ENCODE results near the gene METTL6. TPM values are rescaled to one million over a fixed set of nuclear protein-coding genes. Genes with fewer than 3 reads are reported as not detected.
"Not testable (repeated sequence)": the region's sequence is repeated elsewhere in the genome, so short reads cannot be mapped to it uniquely, and the experiment has no call there.

METTL6 gene
- polyA plus RNA-seq, 4 donors, result 6.8 to 17.3 (median 8.1) TPM

DNA sequence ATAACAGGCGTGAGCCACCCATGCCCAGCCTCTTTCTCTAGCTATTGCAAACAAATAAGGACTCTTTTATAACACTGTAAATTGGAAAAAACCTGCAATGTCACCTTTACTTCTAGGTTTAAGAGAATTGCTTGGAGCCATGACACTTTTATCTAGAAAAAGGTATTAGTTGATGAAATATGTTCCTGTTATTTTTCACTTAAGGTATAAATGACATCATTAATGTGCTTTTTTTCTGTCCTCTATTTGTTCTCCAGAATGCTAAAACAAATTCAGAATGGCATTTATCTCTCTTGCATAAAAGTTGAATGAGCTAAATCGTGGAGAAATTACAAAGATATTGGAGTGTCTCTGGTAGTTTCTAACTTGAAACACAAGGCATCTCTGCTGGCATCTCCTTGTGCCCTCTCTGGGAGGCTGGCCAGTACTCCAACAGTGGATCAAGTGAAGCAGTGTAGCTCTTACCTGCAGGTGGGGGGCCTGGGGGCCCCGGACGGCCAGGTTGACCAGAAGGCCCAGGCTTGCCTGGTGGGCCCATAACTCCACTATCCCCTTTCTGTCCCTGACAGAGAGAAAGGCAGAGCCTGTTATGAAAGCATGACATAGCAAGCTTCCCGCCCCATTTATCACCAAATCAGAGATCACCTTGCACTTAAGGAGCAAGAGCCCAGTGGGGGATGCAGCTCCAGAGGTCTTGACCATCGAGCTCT, 38.7 kb upstream of the METTL6 start:
- no peak for FAIRE-seq
- Histone ChIP-seq H3K9me3 (ENCODE audit: control insufficient read depth in 2 of 2, insufficient read depth in 1 of 2, low read depth in 1 of 2, low read length in 1 of 2) (no peaks in the 10 kb centered on the region), H3K4me3 (ENCODE audit: low read depth in 1 of 3, low read length in 3 of 3) (no peak overlapping the region), H3K27ac (ENCODE audit: low read depth in 1 of 3, low read length in 2 of 3) (no peak overlapping the region), H3K4me1 (ENCODE audit: control insufficient read depth in 3 of 3, insufficient read depth in 2 of 3, low read depth in 1 of 3, low read length in 2 of 3) (no peaks in the 10 kb centered on the region), H3K36me3 (ENCODE audit: control insufficient read depth in 3 of 3, insufficient read depth in 2 of 3, low read depth in 1 of 3, low read length in 3 of 3) (no peaks in the 10 kb centered on the region), H3K27me3 (ENCODE audit: control insufficient read depth in 3 of 3, insufficient read depth in 3 of 3, low read length in 3 of 3) (no peaks in the 10 kb centered on the region)
- WGBS, 3 donors, result 93 to 94% (median 94%) methylated on average over 6 of the region's 6 CpGs
- DNase-seq, result no peak

DNA sequence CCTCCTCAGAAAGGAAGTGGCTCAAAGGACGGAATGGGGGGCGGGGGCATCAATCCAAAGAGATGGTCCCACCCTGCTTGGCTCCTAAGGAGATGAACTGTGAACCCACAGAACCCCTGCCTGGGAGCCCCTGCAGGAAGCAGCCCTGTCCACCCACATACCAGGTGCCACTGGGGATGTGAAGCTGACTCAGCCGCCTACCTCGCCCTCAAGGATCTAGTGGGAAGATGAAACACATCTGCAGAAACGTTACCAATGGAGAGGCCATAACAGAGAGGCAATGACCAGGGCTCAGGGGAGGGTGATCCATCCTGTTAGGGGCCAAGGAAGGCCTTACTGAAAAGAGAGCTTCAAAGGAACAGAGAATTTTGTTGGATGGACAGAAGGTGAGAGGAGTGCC, 35.1 kb upstream of the METTL6 start:
- no peaks in the 10 kb centered on the region for H3K4me1 ChIP-seq (ENCODE audit: control insufficient read depth in 3 of 3, insufficient read depth in 2 of 3, low read depth in 1 of 3, low read length in 2 of 3)
- 80 to 91% (median 87%) methylated on average over 5 of the region's 5 CpGs for WGBS, 3 donors
- H3K27me3 ChIP-seq (ENCODE audit: control insufficient read depth in 3 of 3, insufficient read depth in 3 of 3, low read length in 3 of 3), result no peaks in the 10 kb centered on the region
- no peak for DNase-seq
- no peak overlapping the region for H3K4me3 ChIP-seq (ENCODE audit: low read depth in 1 of 3, low read length in 3 of 3)
- peaks cover 0 to 3% of the 10 kb centered on the region in 2 donors for H3K9me3 ChIP-seq (ENCODE audit: control insufficient read depth in 2 of 2, insufficient read depth in 1 of 2, low read depth in 1 of 2, low read length in 1 of 2)
- no peaks in the 10 kb centered on the region for H3K36me3 ChIP-seq (ENCODE audit: control insufficient read depth in 3 of 3, insufficient read depth in 2 of 3, low read depth in 1 of 3, low read length in 3 of 3)
- H3K27ac ChIP-seq (ENCODE audit: low read depth in 1 of 3, low read length in 2 of 3), result no peak overlapping the region
- no peak for FAIRE-seq

DNA sequence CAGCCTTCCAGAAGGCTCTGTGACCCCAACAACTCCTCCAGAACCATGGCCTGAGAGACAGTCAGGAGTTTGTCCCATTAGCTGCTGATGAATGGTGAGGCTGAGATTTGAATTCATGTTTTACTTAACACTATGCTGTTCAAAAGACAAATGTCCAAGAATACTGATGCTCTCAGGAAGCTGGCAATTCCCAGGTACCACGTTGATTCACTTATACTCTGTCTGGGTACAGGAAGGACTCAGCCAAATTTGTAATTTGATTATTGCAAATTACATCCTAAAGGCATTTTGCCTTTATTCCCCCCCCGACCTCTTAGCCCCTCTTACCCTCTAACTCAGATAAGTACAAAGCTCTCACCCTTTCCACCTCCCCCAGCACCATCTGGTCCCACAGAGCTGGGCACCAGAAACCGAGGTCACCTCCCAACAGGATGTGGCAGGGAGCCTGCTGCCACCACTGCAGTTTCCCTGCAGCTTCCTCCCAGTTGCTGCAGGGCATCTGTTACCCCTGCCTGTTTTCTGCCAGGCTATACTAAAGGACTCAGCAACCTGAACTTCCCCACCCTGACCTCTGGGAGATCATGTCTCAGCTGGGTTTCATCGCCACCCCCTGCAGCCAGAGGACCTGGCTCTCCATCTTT, 33.7 kb upstream of the METTL6 start:
- Histone ChIP-seq H3K36me3 (ENCODE audit: control insufficient read depth in 3 of 3, insufficient read depth in 2 of 3, low read depth in 1 of 3, low read length in 3 of 3) (peaks cover 0 to 3% (median 0%) of the 10 kb centered on the region in 3 donors), H3K4me3 (ENCODE audit: low read depth in 1 of 3, low read length in 3 of 3) (no peak overlapping the region), H3K27me3 (ENCODE audit: control insufficient read depth in 3 of 3, insufficient read depth in 3 of 3, low read length in 3 of 3) (no peaks in the 10 kb centered on the region), H3K27ac (ENCODE audit: low read depth in 1 of 3, low read length in 2 of 3) (no peak overlapping the region), H3K4me1 (ENCODE audit: control insufficient read depth in 3 of 3, insufficient read depth in 2 of 3, low read depth in 1 of 3, low read length in 2 of 3) (no peaks in the 10 kb centered on the region), H3K9me3 (ENCODE audit: control insufficient read depth in 2 of 2, insufficient read depth in 1 of 2, low read depth in 1 of 2, low read length in 1 of 2) (peaks cover 0 to 3% of the 10 kb centered on the region in 2 donors)
- WGBS, 3 donors, result 46 to 62% (median 50%) methylated on average over 4 of the region's 4 CpGs
- FAIRE-seq (no peak), DNase-seq (no peak)

DNA sequence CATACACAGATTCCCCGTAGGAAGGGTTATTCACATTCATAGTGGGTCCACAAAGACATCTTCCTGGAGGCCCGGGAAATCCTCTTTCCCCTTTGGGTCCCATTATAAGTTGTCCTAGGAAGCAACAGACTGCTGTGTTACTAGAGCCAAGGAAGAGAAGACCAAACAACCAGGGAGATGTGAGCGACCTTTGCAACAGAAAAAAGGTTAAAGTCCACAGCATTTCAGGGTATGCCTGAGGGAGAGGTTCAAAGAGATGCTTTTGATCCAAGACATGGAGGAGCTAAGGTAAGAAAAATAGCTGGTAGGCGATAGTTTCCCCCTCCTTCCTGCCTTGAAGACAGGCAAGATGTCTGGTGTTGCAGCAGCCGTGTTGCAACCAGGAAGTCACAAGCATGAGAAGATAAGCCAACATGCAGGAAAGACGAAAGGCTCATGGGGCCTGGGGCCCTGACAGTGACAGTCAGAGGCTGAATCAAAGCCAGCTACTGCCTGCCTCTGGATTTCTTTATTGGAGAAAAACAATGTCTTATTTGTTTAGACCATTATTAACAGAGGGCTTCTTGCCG, 31.0 kb upstream of the METTL6 start:
- H3K4me1 ChIP-seq (ENCODE audit: control insufficient read depth in 3 of 3, insufficient read depth in 2 of 3, low read depth in 1 of 3, low read length in 2 of 3), result no peaks in the 10 kb centered on the region
- WGBS, 3 donors, result 83 to 86% (median 84%) methylated on average over 7 of the region's 7 CpGs
- DNase-seq, result peak in 1 of 2 donors; percentile 45
- H3K27me3 ChIP-seq (ENCODE audit: control insufficient read depth in 3 of 3, insufficient read depth in 3 of 3, low read length in 3 of 3), result no peaks in the 10 kb centered on the region
- H3K9me3 ChIP-seq (ENCODE audit: control insufficient read depth in 2 of 2, insufficient read depth in 1 of 2, low read depth in 1 of 2, low read length in 1 of 2), result peaks cover 0 to 3% of the 10 kb centered on the region in 2 donors
- no peak for FAIRE-seq
- H3K36me3 ChIP-seq (ENCODE audit: control insufficient read depth in 3 of 3, insufficient read depth in 2 of 3, low read depth in 1 of 3, low read length in 3 of 3), result peaks cover 0 to 12% (median 0%) of the 10 kb centered on the region in 3 donors
- no peak overlapping the region for H3K4me3 ChIP-seq (ENCODE audit: low read depth in 1 of 3, low read length in 3 of 3)
- H3K27ac ChIP-seq (ENCODE audit: low read depth in 1 of 3, low read length in 2 of 3), result no peak overlapping the region

DNA sequence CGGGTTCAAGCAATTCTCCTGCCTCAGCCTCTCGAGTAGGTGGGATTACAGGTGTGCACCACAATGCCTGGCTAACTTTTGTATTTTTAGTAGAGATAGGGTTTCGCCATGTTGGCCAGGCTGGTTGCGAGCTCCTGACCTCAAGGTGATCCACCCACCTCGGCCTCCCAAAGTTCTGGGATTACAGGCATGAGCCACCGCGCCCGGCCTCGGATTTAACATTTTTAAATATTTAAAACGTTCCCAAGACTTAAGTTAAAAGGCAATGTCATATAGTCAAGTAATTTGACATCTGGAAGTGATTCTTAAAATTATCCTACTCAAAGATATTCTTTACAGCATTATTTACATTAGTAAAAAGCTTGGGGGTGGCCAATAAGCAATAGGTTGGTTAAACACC, 29.6 kb upstream of the METTL6 start:
- not testable (repeated sequence) for H3K27ac ChIP-seq (ENCODE audit: low read depth in 1 of 3, low read length in 2 of 3); DNase-seq; H3K9me3 ChIP-seq (ENCODE audit: control insufficient read depth in 2 of 2, insufficient read depth in 1 of 2, low read depth in 1 of 2, low read length in 1 of 2); H3K4me1 ChIP-seq (ENCODE audit: control insufficient read depth in 3 of 3, insufficient read depth in 2 of 3, low read depth in 1 of 3, low read length in 2 of 3); H3K27me3 ChIP-seq (ENCODE audit: control insufficient read depth in 3 of 3, insufficient read depth in 3 of 3, low read length in 3 of 3); FAIRE-seq; H3K4me3 ChIP-seq (ENCODE audit: low read depth in 1 of 3, low read length in 3 of 3)
- peaks cover 0 to 17% (median 0%) of the 10 kb centered on the region in 3 donors for H3K36me3 ChIP-seq (ENCODE audit: control insufficient read depth in 3 of 3, insufficient read depth in 2 of 3, low read depth in 1 of 3, low read length in 3 of 3)
- WGBS, 3 donors, result 92 to 94% (median 92%) methylated on average over 10 of the region's 10 CpGs

DNA sequence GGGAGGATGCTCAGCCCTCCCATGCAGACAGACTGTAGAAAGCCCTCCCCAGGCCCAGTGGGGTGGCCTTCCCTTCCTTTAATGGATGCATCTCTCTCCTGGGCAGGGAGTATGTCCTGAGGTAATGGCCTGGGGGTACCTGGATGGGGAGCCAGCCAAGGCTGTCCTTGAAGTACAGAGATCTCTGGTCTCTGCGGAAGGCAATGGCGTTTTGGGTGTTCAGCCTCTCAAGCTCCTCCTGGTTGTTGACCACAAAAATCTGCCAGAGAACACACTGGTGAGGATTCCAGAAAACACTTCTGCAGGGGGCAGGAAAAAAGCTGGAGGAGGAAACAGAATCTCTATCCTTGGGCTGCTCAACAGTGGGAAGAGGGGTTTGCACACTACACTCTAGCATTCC, 29.0 kb upstream of the METTL6 start:
- Histone ChIP-seq H3K9me3 (ENCODE audit: control insufficient read depth in 2 of 2, insufficient read depth in 1 of 2, low read depth in 1 of 2, low read length in 1 of 2) (peaks cover 0 to 3% of the 10 kb centered on the region in 2 donors), H3K4me1 (ENCODE audit: control insufficient read depth in 3 of 3, insufficient read depth in 2 of 3, low read depth in 1 of 3, low read length in 2 of 3) (no peaks in the 10 kb centered on the region), H3K27ac (ENCODE audit: low read depth in 1 of 3, low read length in 2 of 3) (no peak overlapping the region), H3K36me3 (ENCODE audit: control insufficient read depth in 3 of 3, insufficient read depth in 2 of 3, low read depth in 1 of 3, low read length in 3 of 3) (peaks cover 0 to 17% (median 0%) of the 10 kb centered on the region in 3 donors), H3K27me3 (ENCODE audit: control insufficient read depth in 3 of 3, insufficient read depth in 3 of 3, low read length in 3 of 3) (no peaks in the 10 kb centered on the region), H3K4me3 (ENCODE audit: low read depth in 1 of 3, low read length in 3 of 3) (no peak overlapping the region)
- DNase-seq (no peak), FAIRE-seq (no peak)
- WGBS, 3 donors, result 92 to 96% (median 95%) methylated on average over 2 of the region's 2 CpGs

DNA sequence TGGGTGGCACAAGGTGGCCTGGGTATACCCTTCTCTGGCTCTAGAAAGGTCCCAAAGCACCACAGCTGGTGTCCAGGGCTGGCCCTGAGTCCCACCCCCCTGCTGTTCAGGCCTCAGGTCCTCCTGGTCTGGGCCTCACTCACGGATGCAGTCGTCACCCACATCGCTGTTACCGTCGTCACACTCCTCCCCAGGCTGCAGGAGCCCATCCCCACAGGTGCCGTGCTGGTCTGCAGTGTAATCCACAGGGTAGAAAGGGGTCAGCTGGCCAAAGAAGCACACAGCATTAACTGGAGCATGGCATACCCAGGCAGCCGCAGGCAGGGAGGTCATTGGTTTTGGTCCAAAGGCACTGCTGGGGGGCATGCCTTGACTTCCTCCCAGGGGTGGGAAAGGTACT, 28.4 kb upstream of the METTL6 start:
- WGBS, 3 donors, result 93 to 95% (median 94%) methylated on average over 7 of the region's 7 CpGs

DNA sequence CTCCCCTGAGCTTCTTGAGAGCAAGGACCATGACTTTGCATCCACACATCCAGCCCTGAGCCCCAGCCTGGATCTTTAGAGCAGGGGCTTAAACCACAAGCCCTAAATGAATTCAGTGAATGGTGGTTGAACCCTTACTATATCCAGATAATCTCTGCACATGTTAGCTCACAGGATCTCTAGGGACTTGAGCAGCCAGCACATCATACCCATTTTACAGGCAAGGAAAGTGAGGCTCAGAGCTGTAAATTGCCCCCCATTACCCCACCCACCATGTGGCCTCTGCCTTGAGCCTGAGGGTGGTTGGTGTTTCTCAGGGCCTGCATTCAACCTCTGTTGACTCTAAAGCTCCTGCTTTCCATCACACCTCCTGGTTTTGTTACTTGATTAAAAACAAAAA, 27.6 kb upstream of the METTL6 start:
- Histone ChIP-seq H3K9me3 (ENCODE audit: control insufficient read depth in 2 of 2, insufficient read depth in 1 of 2, low read depth in 1 of 2, low read length in 1 of 2) (peaks cover 0 to 3% of the 10 kb centered on the region in 2 donors), H3K4me1 (ENCODE audit: control insufficient read depth in 3 of 3, insufficient read depth in 2 of 3, low read depth in 1 of 3, low read length in 2 of 3) (no peaks in the 10 kb centered on the region), H3K27me3 (ENCODE audit: control insufficient read depth in 3 of 3, insufficient read depth in 3 of 3, low read length in 3 of 3) (no peaks in the 10 kb centered on the region), H3K27ac (ENCODE audit: low read depth in 1 of 3, low read length in 2 of 3) (no peak overlapping the region), H3K36me3 (ENCODE audit: control insufficient read depth in 3 of 3, insufficient read depth in 2 of 3, low read depth in 1 of 3, low read length in 3 of 3) (peaks cover 0 to 24% (median 0%) of the 10 kb centered on the region in 3 donors), H3K4me3 (ENCODE audit: low read depth in 1 of 3, low read length in 3 of 3) (no peak overlapping the region)
- DNase-seq, result no peak
- no peak for FAIRE-seq

More for the DNA sequence above, 28.4 kb upstream of the METTL6 start:
- no peak overlapping the region for H3K4me3 ChIP-seq (ENCODE audit: low read depth in 1 of 3, low read length in 3 of 3)
- H3K36me3 ChIP-seq (ENCODE audit: control insufficient read depth in 3 of 3, insufficient read depth in 2 of 3, low read depth in 1 of 3, low read length in 3 of 3), result peaks cover 0 to 22% (median 0%) of the 10 kb centered on the region in 3 donors
- no peaks in the 10 kb centered on the region for H3K4me1 ChIP-seq (ENCODE audit: control insufficient read depth in 3 of 3, insufficient read depth in 2 of 3, low read depth in 1 of 3, low read length in 2 of 3)
- H3K27ac ChIP-seq (ENCODE audit: low read depth in 1 of 3, low read length in 2 of 3), result no peak overlapping the region
- DNase-seq, result no peak
- FAIRE-seq, result no peak
- no peaks in the 10 kb centered on the region for H3K27me3 ChIP-seq (ENCODE audit: control insufficient read depth in 3 of 3, insufficient read depth in 3 of 3, low read length in 3 of 3)
- H3K9me3 ChIP-seq (ENCODE audit: control insufficient read depth in 2 of 2, insufficient read depth in 1 of 2, low read depth in 1 of 2, low read length in 1 of 2), result peaks cover 0 to 3% of the 10 kb centered on the region in 2 donors

Data from small intestine (tissue), 7 donors.